Measurements from ENCODE around the gene PTGER3.

DNA sequence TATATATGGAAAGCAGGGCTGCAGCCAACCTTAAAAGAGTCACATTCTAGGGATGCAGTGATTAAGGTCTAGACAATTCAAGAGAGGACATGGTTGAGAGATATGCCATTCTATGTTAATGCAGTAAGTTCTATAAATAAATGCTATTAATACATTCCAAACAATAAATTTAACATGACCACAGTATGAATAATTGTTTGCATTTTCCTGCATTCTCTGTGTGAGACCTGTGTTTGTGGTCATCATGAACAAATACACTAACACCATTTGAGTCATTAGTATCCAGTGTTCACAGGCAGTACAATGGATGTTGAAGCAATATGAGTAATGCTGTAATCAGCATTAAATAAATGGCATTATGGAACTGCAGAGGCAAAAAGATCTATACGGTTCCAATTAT lies 38.7 kb upstream of the PTGER3 start:
- TF ChIP-seq, protein P1, sequence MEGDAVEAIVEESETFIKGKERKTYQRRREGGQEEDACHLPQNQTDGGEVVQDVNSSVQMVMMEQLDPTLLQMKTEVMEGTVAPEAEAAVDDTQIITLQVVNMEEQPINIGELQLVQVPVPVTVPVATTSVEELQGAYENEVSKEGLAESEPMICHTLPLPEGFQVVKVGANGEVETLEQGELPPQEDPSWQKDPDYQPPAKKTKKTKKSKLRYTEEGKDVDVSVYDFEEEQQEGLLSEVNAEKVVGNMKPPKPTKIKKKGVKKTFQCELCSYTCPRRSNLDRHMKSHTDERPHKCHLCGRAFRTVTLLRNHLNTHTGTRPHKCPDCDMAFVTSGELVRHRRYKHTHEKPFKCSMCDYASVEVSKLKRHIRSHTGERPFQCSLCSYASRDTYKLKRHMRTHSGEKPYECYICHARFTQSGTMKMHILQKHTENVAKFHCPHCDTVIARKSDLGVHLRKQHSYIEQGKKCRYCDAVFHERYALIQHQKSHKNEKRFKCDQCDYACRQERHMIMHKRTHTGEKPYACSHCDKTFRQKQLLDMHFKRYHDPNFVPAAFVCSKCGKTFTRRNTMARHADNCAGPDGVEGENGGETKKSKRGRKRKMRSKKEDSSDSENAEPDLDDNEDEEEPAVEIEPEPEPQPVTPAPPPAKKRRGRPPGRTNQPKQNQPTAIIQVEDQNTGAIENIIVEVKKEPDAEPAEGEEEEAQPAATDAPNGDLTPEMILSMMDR (conservative IDR thresholded peaks at IDR 0.05), result no peak
- no peak for TF ChIP-seq ZFX (IDR thresholded peaks at IDR 0.05)

All from C4-2B (cell line).